NB4 (cell line): ENCODE data around the gene EBF3.

Experiments used
- POLR2A ChIP-seq: IDR thresholded peaks from 2 replicates; pipeline ENCODE4 v1.6.1; 2011; ENCODE audit warnings: mild to moderate bottlenecking; ENCODE audit not compliant: insufficient read length; ENCODE audit errors: extremely low read depth
- TF ChIP-seq, protein P1 (sequence below): IDR thresholded peaks from one replicate; pipeline ENCODE4 v1.5.1; 2012; ENCODE audit warnings: low read depth, low read length

DNA sequence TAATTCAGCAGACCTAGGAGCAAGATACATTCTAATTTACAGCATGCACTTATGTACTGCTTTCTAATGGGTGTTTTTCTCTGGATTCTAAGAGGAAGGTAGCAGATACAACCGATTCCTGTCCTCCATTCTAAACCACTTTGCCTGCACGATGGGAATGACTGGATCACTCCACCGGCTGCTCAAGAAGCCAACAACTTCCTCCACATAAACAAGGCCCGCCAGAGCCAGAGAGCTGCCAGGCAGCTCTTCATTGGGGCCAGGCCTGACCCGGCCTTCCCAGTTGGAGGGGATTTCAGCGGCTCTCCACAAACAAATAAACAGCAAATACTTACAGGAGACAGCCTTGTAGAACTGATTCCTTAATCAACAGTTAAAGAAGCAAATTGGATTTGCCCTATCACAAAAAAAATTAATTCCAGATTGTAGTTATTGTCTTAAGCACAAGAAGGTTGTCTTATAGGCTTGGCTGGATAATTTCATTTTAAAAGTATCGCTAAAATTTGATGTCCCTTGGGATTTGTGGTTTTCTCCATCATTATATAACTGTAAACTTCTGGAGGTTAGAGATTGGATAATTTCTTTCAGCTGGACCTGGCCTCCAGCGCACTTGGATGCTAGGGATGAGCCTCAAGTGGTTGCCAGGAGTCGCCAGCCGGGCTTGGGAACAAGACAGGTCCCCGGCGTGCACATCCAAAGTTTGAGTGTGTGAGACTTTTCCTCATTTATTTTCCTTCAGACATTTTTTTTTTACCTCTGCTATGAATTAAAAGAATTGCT lies 20.9 kb downstream of the EBF3 start:
- TF ChIP-seq POLR2A: no peak
- TF ChIP-seq, protein P1, sequence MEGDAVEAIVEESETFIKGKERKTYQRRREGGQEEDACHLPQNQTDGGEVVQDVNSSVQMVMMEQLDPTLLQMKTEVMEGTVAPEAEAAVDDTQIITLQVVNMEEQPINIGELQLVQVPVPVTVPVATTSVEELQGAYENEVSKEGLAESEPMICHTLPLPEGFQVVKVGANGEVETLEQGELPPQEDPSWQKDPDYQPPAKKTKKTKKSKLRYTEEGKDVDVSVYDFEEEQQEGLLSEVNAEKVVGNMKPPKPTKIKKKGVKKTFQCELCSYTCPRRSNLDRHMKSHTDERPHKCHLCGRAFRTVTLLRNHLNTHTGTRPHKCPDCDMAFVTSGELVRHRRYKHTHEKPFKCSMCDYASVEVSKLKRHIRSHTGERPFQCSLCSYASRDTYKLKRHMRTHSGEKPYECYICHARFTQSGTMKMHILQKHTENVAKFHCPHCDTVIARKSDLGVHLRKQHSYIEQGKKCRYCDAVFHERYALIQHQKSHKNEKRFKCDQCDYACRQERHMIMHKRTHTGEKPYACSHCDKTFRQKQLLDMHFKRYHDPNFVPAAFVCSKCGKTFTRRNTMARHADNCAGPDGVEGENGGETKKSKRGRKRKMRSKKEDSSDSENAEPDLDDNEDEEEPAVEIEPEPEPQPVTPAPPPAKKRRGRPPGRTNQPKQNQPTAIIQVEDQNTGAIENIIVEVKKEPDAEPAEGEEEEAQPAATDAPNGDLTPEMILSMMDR: no peak
